ENCODE data around the gene CAMK2A. TPM values are rescaled to one million over a fixed set of nuclear protein-coding genes. Genes with fewer than 3 reads are reported as not detected.

CAMK2A gene
- total and polyA plus RNA-seq, 4 donors: 0.31 to 2.7 (median 1.0) TPM

GRCh38 chr5:150256410-150257064 is 33.0 kb downstream of the CAMK2A start:
- H3K36me3 ChIP-seq (ENCODE audit: control insufficient read depth in 4 of 4, insufficient read depth in 4 of 4, low read length in 4 of 4): peaks cover 0 to 1% (median 0%) of the 10 kb centered on the region in 4 donors
- H3K9me3 ChIP-seq (ENCODE audit: control insufficient read depth in 4 of 4, insufficient read depth in 3 of 4, low read length in 3 of 4): no peaks in the 10 kb centered on the region
- 84 to 87% methylated on average over 12 of the region's 12 CpGs for WGBS, 2 donors
- DNase-seq (no peak), ATAC-seq (ENCODE audit: insufficient read depth, low FRiP score) (no peak)
- no peak overlapping the region for H3K4me3 ChIP-seq
- no peak overlapping the region for H3K27ac ChIP-seq (ENCODE audit: low read depth in 1 of 2, low read length in 1 of 2)
- H3K27me3 ChIP-seq (ENCODE audit: control insufficient read depth in 3 of 3, insufficient read depth in 3 of 3, low read length in 2 of 3): no peaks in the 10 kb centered on the region
- H3K9ac ChIP-seq (ENCODE audit: insufficient read depth in 1 of 2, low read length in 2 of 2): no peak overlapping the region
- TF ChIP-seq CTCF (IDR thresholded peaks at IDR 0.05; ENCODE audit: control extremely low read depth, extremely low read depth): no peak
- peaks cover 0 to 6% (median 0%) of the 10 kb centered on the region in 5 donors for H3K4me1 ChIP-seq (ENCODE audit: control insufficient read depth in 5 of 5, insufficient read depth in 5 of 5, low read length in 5 of 5)

GRCh38 chr5:150255659-150256409 is 33.7 kb downstream of the CAMK2A start:
- Histone ChIP-seq H3K27ac (ENCODE audit: low read depth in 1 of 2, low read length in 1 of 2) (no peak overlapping the region), H3K9me3 (ENCODE audit: control insufficient read depth in 4 of 4, insufficient read depth in 3 of 4, low read length in 3 of 4) (no peaks in the 10 kb centered on the region), H3K36me3 (ENCODE audit: control insufficient read depth in 4 of 4, insufficient read depth in 4 of 4, low read length in 4 of 4) (peaks cover 0 to 4% (median 0%) of the 10 kb centered on the region in 4 donors), H3K4me1 (ENCODE audit: control insufficient read depth in 5 of 5, insufficient read depth in 5 of 5, low read length in 5 of 5) (peaks cover 0 to 6% (median 0%) of the 10 kb centered on the region in 5 donors), H3K4me3 (no peak overlapping the region), H3K9ac (ENCODE audit: insufficient read depth in 1 of 2, low read length in 2 of 2) (no peak overlapping the region), H3K27me3 (ENCODE audit: control insufficient read depth in 3 of 3, insufficient read depth in 3 of 3, low read length in 2 of 3) (no peaks in the 10 kb centered on the region)
- WGBS, 2 donors: 67 to 80% methylated on average over 6 of the region's 6 CpGs
- no peak for TF ChIP-seq CTCF (IDR thresholded peaks at IDR 0.05; ENCODE audit: control extremely low read depth, extremely low read depth)
- DNase-seq (peak in 2 of 3 donors; percentile 41), ATAC-seq (ENCODE audit: insufficient read depth, low FRiP score) (no peak)

- H3K27me3 ChIP-seq (ENCODE audit: control insufficient read depth in 3 of 3, insufficient read depth in 3 of 3, low read length in 2 of 3): no peaks in the 10 kb centered on the region
- ATAC-seq (ENCODE audit: insufficient read depth, low FRiP score) (no peak), DNase-seq (no peak)
- no peak overlapping the region for H3K9ac ChIP-seq (ENCODE audit: insufficient read depth in 1 of 2, low read length in 2 of 2)
- no peak for TF ChIP-seq CTCF (IDR thresholded peaks at IDR 0.05; ENCODE audit: control extremely low read depth, extremely low read depth)
- peaks cover 0 to 4% (median 0%) of the 10 kb centered on the region in 4 donors for H3K36me3 ChIP-seq (ENCODE audit: control insufficient read depth in 4 of 4, insufficient read depth in 4 of 4, low read length in 4 of 4)
- no peak overlapping the region for H3K4me3 ChIP-seq
- H3K4me1 ChIP-seq (ENCODE audit: control insufficient read depth in 5 of 5, insufficient read depth in 5 of 5, low read length in 5 of 5): peaks cover 0 to 6% (median 0%) of the 10 kb centered on the region in 5 donors
- WGBS, 2 donors: 73 to 81% methylated on average over 4 of the region's 4 CpGs
- no peaks in the 10 kb centered on the region for H3K9me3 ChIP-seq (ENCODE audit: control insufficient read depth in 4 of 4, insufficient read depth in 3 of 4, low read length in 3 of 4)
- H3K27ac ChIP-seq (ENCODE audit: low read depth in 1 of 2, low read length in 1 of 2): no peak overlapping the region
These were observed 34.8 kb downstream of the CAMK2A start for GRCh38 chr5:150254774-150255173.
